Measurements from ENCODE around the gene TCF7L2. TPM values are rescaled to one million over a fixed set of nuclear protein-coding genes. Genes with fewer than 3 reads are reported as not detected.

Gene TCF7L2
- total RNA-seq, 2 experiments from 2014 or later = 1.3 to 8.5 TPM

DNA sequence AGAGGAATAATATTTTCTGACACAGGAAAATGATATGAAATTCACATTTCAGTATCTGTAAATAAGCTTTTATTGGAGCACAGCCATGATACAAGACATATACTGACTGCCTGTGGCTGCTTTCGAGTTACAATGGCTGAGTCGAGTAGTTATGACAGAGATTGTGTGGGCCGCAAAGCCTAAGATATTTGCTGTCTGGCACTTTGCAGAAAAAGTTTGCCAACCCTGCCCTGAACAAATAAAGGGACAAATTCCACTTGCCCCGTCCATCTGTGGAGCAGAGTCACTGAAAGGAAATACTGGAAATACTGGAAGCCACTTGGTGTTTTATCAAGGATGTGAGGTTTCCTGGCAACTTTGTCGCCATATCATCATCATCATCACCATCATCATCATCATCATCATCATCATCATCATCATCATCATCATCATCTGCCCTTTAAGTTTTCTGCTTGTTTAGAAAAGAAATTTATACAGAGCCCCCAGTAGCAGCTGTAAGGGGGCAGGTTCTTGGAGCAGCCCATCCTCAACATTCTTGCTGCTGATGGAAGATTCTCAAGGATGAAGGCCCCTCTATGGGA lies 85.8 kb downstream of the TCF7L2 start:
- H4K20me1 ChIP-seq (ENCODE audit: insufficient read depth, low read length) = no peaks in the 10 kb centered on the region
- CTCF ChIA-PET (ENCODE audit: unreplicated experiment) = no interaction called here

DNA sequence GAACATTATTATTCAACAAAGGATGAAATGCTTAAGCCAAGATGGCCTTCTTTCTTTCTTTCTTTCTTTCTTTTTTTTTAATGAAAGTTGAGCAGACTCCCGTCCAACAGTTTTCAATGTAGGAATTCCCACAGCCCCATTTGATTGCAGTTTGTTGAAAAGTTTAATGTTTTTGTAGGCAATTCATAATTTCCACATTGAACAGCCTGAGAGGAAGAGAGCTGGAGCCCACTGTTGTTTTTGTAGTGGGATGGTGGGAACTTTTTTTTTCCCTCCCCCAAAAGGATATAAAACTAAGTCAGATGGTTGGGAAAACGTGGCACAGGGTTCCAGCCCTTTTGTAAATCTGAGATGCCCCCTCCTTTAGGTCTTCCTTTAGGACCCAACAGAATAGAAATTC lies 86.6 kb downstream of the TCF7L2 start:
- no peaks in the 10 kb centered on the region for H4K20me1 ChIP-seq (ENCODE audit: insufficient read depth, low read length)
- no TSS peak for BruUV-seq (replicated peaks)
- DNase-seq (ENCODE audit: low spot score) = no peak
- ChIA-PET CTCF (ENCODE audit: unreplicated experiment) (no interaction called here), POLR2A (no interaction called here)
- H3K27ac ChIP-seq (ENCODE audit: low read depth, low read length, poor library complexity, severe bottlenecking) = no peak overlapping the region
- no peaks in the 10 kb centered on the region for H3K79me2 ChIP-seq (ENCODE audit: insufficient read depth, low read depth, low read length)
- no peaks in the 10 kb centered on the region for H3K36me3 ChIP-seq (ENCODE audit: insufficient read depth, low read length)
- H3K9me2 ChIP-seq (ENCODE audit: insufficient read depth, low read length) = no peaks in the 10 kb centered on the region
- H3K4me3 ChIP-seq (ENCODE audit: low read depth, low read length, poor library complexity, severe bottlenecking) = no peak overlapping the region
- H2AFZ ChIP-seq (ENCODE audit: low read length) = no peak overlapping the region
- H3K9me3 ChIP-seq (ENCODE audit: low read length) = no peaks in the 10 kb centered on the region
- H3K4me1 ChIP-seq (ENCODE audit: insufficient read depth, low read length, poor library complexity, severe bottlenecking) = no peaks in the 10 kb centered on the region
- intact Hi-C loops (cut with micrococcal nuclease; ENCODE audit: unreplicated experiment) = no loop called here
- no peak for TF ChIP-seq EZH2phosphoT487 (IDR thresholded peaks at IDR 0.05; ENCODE audit: borderline replicate concordance, low read depth, low read length)
- TF ChIP-seq, protein P1, sequence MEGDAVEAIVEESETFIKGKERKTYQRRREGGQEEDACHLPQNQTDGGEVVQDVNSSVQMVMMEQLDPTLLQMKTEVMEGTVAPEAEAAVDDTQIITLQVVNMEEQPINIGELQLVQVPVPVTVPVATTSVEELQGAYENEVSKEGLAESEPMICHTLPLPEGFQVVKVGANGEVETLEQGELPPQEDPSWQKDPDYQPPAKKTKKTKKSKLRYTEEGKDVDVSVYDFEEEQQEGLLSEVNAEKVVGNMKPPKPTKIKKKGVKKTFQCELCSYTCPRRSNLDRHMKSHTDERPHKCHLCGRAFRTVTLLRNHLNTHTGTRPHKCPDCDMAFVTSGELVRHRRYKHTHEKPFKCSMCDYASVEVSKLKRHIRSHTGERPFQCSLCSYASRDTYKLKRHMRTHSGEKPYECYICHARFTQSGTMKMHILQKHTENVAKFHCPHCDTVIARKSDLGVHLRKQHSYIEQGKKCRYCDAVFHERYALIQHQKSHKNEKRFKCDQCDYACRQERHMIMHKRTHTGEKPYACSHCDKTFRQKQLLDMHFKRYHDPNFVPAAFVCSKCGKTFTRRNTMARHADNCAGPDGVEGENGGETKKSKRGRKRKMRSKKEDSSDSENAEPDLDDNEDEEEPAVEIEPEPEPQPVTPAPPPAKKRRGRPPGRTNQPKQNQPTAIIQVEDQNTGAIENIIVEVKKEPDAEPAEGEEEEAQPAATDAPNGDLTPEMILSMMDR (conservative IDR thresholded peaks at IDR 0.05; ENCODE audit: low read length) = no peak
- H3K4me2 ChIP-seq (ENCODE audit: low read length) = no peak overlapping the region

More for the DNA sequence above, 85.8 kb downstream of the TCF7L2 start:
- POLR2A ChIA-PET = interaction anchor here (0.6 kb wide), 2 partner anchors 109 to 187 kb away, joined by 3 to 5 read pairs; no protein-coding TSS in a partner anchor
- TF ChIP-seq EZH2phosphoT487 (IDR thresholded peaks at IDR 0.05; ENCODE audit: borderline replicate concordance, low read depth, low read length) = no peak
- Histone ChIP-seq H2AFZ (ENCODE audit: low read length) (no peak overlapping the region), H3K9me3 (ENCODE audit: low read length) (no peaks in the 10 kb centered on the region), H3K4me1 (ENCODE audit: insufficient read depth, low read length, poor library complexity, severe bottlenecking) (no peaks in the 10 kb centered on the region), H3K79me2 (ENCODE audit: insufficient read depth, low read depth, low read length) (no peaks in the 10 kb centered on the region), H3K4me2 (ENCODE audit: low read length) (no peak overlapping the region), H3K4me3 (ENCODE audit: low read depth, low read length, poor library complexity, severe bottlenecking) (no peak overlapping the region), H3K36me3 (ENCODE audit: insufficient read depth, low read length) (no peaks in the 10 kb centered on the region), H3K9me2 (ENCODE audit: insufficient read depth, low read length) (no peaks in the 10 kb centered on the region), H3K27ac (ENCODE audit: low read depth, low read length, poor library complexity, severe bottlenecking) (no peak overlapping the region)
- intact Hi-C loops (cut with micrococcal nuclease; ENCODE audit: unreplicated experiment) = no loop called here
- no TSS peak for BruUV-seq (replicated peaks)
- no peak for DNase-seq (ENCODE audit: low spot score)

DNA sequence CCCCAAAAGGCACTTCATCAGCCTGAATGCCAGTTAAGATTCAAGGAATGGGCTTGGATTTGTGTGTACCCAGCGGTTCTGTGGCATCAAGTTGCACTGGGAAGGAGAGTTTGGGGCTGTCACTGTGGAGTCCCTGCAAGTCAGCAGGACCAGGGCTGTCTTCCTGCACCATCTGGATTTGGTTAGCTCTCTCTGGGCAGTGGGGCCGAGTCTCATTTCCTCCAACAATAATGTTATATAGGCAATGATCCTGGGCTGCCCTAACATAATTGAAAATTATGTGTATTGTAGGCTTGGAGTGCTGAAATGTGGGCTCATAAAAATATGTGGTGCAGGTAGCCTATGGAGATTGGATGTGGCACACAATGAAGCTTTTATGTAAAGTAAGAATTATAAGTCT lies 87.2 kb downstream of the TCF7L2 start:
- CTCF ChIA-PET (ENCODE audit: unreplicated experiment) = no interaction called here
- Histone ChIP-seq H3K27ac (ENCODE audit: low read depth, low read length, poor library complexity, severe bottlenecking) (no peak overlapping the region), H3K36me3 (ENCODE audit: insufficient read depth, low read length) (no peaks in the 10 kb centered on the region), H3K79me2 (ENCODE audit: insufficient read depth, low read depth, low read length) (no peaks in the 10 kb centered on the region), H4K20me1 (ENCODE audit: insufficient read depth, low read length) (no peaks in the 10 kb centered on the region), H3K4me2 (ENCODE audit: low read length) (no peak overlapping the region), H2AFZ (ENCODE audit: low read length) (no peak overlapping the region), H3K4me1 (ENCODE audit: insufficient read depth, low read length, poor library complexity, severe bottlenecking) (no peaks in the 10 kb centered on the region), H3K9me2 (ENCODE audit: insufficient read depth, low read length) (no peaks in the 10 kb centered on the region), H3K4me3 (ENCODE audit: low read depth, low read length, poor library complexity, severe bottlenecking) (no peak overlapping the region), H3K9me3 (ENCODE audit: low read length) (no peaks in the 10 kb centered on the region)
- DNase-seq (ENCODE audit: low spot score) = no peak
- BruUV-seq (replicated peaks) = no TSS peak
- intact Hi-C loops (cut with micrococcal nuclease; ENCODE audit: unreplicated experiment) = no loop called here
- TF ChIP-seq, protein P1 (conservative IDR thresholded peaks at IDR 0.05; ENCODE audit: low read length) = no peak
- no peak for TF ChIP-seq EZH2phosphoT487 (IDR thresholded peaks at IDR 0.05; ENCODE audit: borderline replicate concordance, low read depth, low read length)
- POLR2A ChIA-PET = no interaction called here
